Astrocyte of the cerebellum (primary cell): Measurements from ENCODE around the gene FHL2.
"Not testable (repeated sequence)": the region's sequence is repeated elsewhere in the genome, so short reads cannot be mapped to it uniquely, and the experiment has no call there.

Source experiments
- DNase-seq: peaks from one replicate; pipeline ENCODE4 v3.0.0-alpha.2; 2011; ENCODE audit warnings: low read depth
- H3K4me3 ChIP-seq: 2 replicates; pipeline ENCODE4 v1.5.1; 2011; ENCODE audit warnings: mild to moderate bottlenecking, low read depth, low read length, moderate library complexity
- in situ Hi-C: cut with HindIII; loops from 2 replicates; pipeline ENCODE4 v1.10.0; 2017; ENCODE audit warnings: low sequenced_read_pairs
- TF ChIP-seq, protein P1 (sequence below): IDR thresholded peaks from 2 replicates; pipeline ENCODE4 v1.5.1; 2012; ENCODE audit warnings: low read length, low read depth, moderate library complexity, mild to moderate bottlenecking; ENCODE audit errors: missing control alignments

Gene FHL2

DNA sequence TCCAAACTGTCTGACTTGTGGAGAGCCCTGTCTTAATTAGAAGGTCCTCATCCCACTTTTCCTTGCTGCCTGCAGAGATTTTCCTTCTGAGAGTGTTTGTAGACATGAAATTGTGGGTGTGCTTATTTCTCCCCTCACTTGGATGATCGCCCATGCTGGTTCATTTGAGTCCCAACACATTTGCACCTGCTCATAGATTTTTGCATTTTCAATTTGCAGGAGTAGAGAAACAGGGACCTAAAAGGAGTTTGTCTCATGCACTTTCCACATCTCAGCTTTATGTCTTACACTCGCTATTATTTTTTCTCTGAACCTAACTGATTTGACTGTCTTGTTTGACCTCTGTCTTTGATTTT lies 33.2 kb upstream of the FHL2 start:
- DNase-seq: no peak
- in situ Hi-C loops: loop anchor here (5.0 kb wide), 1 partner anchor 65 kb away; no protein-coding TSS in a partner anchor
- TF ChIP-seq, protein P1, sequence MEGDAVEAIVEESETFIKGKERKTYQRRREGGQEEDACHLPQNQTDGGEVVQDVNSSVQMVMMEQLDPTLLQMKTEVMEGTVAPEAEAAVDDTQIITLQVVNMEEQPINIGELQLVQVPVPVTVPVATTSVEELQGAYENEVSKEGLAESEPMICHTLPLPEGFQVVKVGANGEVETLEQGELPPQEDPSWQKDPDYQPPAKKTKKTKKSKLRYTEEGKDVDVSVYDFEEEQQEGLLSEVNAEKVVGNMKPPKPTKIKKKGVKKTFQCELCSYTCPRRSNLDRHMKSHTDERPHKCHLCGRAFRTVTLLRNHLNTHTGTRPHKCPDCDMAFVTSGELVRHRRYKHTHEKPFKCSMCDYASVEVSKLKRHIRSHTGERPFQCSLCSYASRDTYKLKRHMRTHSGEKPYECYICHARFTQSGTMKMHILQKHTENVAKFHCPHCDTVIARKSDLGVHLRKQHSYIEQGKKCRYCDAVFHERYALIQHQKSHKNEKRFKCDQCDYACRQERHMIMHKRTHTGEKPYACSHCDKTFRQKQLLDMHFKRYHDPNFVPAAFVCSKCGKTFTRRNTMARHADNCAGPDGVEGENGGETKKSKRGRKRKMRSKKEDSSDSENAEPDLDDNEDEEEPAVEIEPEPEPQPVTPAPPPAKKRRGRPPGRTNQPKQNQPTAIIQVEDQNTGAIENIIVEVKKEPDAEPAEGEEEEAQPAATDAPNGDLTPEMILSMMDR: no peak
- H3K4me3 ChIP-seq: no peak overlapping the region

DNA sequence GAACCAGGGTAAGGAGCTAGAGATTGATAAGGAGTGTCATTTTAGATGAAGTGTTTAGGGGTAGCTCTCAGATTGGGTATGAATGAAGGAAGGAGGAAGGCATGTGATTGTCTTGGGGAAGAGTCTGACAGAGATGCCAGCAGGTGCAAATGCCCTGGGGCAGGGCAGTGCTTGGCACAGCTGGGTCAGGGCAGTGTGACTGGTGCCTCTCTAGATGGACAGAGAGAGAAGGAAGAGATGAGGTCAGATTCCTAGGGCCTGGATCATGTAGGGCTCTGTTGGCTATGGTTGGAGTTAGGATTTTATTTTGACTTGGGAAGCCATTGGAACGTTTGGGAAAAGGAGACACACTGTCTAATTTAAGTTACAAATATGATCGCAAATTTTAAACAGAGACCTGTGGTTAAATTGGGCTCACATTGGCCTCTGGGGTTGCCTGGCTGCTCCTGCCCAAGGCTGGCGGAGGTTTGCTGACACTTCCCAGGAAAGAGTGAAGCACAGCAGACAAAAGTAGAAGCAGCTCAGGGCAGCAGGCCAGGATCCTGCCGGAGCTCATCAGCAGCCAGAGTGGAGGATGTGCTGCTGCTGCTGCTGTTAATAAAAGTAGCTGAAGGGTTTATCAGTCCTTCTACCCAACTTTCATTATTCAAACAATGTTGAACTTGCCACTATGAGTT lies 32.7 kb upstream of the FHL2 start:
- H3K4me3 ChIP-seq: no peak overlapping the region
- TF ChIP-seq, protein P1: no peak
- in situ Hi-C loops: loop anchor here (5.0 kb wide), 1 partner anchor 66 kb away; no protein-coding TSS in a partner anchor
- no peak for DNase-seq

DNA sequence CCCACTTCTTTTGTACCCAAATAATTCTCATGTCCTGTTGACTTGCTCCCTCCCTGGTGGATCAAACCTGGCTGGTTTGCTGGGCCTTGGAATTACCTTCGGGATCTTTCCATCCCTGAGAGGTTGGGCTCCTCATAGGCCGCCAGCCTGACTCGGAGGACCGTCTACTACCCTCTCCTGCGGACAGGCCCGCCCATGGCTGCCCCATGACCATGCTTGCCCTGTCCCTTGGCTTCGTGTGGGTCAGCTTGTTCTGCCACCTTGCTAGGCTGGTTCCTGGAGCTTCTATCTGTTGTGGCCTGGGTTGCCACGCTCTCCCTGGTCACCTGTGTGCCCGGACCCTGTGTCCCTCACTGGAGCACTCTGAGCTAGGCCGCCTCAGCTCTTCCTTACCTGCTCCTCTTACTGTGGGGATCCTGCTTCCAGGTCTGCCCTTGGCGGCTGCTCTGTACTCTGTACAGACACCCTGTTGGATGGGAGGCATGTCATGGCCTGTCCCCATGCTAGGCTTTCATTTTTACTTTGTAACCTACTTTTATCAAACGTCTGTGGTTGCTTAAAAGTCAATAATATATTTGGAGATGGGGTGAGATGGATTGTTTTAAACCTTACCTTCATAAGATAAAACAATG lies 29.7 kb upstream of the FHL2 start:
- in situ Hi-C loops: no loop called here
- TF ChIP-seq, protein P1: no peak
- no peak overlapping the region for H3K4me3 ChIP-seq
- no peak for DNase-seq

DNA sequence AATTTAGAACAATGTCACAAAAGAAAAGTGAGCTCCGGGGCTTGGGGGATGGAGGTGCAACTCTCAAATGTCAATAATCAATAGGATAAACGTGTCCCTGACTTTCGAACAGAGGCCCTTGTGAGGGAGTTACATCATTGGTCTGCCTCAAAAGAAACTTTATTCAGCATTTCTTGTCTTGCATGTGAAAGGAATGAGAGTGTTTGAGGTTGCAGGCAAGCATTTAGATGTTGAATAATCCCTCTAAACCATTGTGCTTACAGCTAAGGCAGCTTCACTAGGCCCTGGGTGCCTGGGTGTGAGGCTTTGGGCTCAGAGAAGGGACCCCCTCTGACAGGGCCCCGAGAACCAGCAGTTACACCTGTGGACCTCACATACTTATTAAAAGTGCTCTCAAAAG lies 28.6 kb upstream of the FHL2 start:
- TF ChIP-seq, protein P1: no peak
- in situ Hi-C loops: no loop called here
- DNase-seq: no peak
- no peak overlapping the region for H3K4me3 ChIP-seq

DNA sequence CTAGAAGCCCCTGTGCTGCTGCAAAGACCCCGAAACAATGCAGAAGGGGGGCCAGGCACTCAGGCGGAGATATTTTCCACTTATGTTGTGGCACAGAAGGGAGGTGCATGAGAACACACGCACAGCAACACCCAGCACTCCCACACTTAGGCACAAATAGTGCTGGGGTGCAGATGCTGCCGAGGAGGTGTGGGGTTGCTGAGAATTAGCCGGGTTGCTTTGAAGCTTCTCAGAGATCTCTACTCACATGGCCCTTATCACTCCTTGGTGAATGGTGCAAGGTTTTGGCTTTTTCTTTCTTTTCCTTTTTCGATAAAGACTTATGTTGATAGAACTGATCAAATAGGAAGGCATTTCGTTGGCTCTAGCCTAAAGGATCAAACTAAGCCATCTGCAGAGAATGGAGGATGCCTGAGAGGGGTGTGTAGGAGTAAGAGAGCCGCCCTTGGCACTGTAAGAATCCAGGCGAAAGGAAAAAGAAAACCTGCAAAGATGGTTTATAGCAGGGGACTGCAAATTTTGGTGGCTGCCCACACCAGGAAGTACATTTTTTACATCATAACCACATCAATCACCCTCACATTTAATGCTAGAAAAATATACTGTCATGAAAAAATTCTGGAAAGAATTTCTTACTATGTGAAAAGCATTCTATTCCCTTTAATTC lies 27.9 kb upstream of the FHL2 start:
- in situ Hi-C loops: no loop called here
- H3K4me3 ChIP-seq: no peak overlapping the region
- TF ChIP-seq, protein P1: no peak
- DNase-seq: no peak

DNA sequence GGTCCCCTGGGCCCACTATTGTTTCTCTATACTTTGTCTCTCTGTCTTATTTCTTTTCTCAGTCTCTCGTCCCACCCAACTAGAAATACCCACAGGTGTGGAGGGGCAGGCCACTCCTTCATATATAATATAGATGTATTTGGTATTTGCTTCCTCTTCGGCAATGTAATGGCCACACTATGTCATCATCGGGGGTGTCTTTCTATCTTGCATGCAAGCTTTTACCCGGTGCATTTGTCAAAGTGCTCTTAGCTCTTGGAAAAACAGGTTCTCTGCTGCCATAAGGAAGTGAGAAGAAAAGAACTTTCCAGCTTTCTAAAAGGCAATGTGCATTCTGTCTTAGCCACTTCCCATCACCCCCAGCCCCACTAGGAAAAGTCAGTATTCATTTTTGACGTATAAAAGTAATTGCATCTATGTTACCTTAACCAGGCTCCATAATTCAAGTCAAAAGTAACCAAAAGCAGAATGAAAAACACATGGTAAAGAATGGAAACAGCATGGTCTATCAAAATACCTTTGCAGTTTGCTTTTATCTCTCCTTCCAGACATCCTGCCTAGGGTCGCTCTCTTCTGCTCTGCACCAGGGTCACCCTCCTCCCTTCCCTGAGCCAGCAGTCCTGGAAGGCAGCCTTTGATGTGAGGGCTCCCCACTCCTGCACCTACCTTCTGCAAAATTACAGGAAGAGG lies 27.2 kb upstream of the FHL2 start:
- no peak for DNase-seq
- H3K4me3 ChIP-seq: no peak overlapping the region
- in situ Hi-C loops: no loop called here
- TF ChIP-seq, protein P1: no peak

DNA sequence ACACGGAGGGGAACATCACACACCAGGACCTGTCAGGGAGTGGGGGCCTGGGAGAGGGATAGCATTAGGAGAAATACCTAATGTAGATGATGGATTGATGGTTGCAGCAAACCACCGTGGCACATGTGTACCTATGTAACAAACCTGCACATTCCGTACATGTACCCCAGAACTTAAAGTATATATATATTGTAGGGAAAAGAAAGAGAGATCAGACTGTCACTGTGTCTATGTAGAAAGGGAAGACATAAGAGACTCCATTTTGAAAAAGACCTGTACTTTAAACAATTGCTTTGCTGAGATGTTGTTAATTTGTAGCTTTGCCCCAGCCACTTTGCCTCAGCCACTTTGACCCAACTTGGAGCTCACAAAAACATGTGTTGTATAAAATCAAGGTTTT lies 26.0 kb upstream of the FHL2 start:
- DNase-seq, in situ Hi-C loops, H3K4me3 ChIP-seq: not testable (repeated sequence)
